BE2C (cell line): ENCODE data around the gene PATL1.

Source experiments
- DNase-seq: peaks from one replicate; pipeline ENCODE4 v3.0.0-alpha.2; 2020
- H3K27me3 ChIP-seq: fragments of 250-450 bp; sonication (Bioruptor Pico); 2 replicates; pipeline ENCODE4 v1.5.1; 2020; ENCODE audit warnings: mild to moderate bottlenecking
- H3K36me3 ChIP-seq: fragments of 250-450 bp; sonication (Bioruptor Pico); 2 replicates; pipeline ENCODE4 v1.5.1; 2020; ENCODE audit warnings: mild to moderate bottlenecking
- H3K4me1 ChIP-seq: fragments of 250-450 bp; sonication (Bioruptor Pico); 2 replicates; pipeline ENCODE4 v1.5.1; 2020
- H3K4me3 ChIP-seq: 2 replicates; pipeline ENCODE4 v1.5.1; 2011; ENCODE audit warnings: low read depth, low read length
- H3K9me3 ChIP-seq: fragments of 250-450 bp; sonication (Bioruptor Pico); 2 replicates; pipeline ENCODE4 v1.5.1; 2020
- TF ChIP-seq, protein P1 (sequence below): IDR thresholded peaks from 2 replicates; pipeline ENCODE4 v1.5.1; 2012; ENCODE audit warnings: mild to moderate bottlenecking, low read depth, low read length

Gene PATL1

DNA sequence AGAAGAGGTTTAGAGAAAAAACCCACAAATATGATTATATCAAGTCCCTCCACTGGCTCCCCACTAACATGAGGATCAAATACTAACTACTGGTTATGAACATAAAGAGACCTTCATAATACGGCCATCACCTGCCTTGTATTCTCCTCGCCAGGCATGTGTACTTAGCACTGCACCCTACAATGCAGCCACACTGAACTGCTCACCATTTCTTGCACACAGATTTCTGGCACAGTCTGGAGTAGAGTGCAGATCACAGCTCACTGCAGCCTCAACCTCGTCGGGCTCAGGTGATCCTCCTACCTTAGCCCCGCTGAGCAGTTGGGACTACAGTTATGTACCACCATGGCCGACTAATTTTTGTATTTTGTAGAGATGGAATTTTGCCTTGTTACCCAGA is 66.4 kb downstream of the PATL1 start:
- Histone ChIP-seq H3K9me3 (no peaks in the 10 kb centered on the region), H3K36me3 (peaks cover 5% of the 10 kb centered on the region), H3K27me3 (no peaks in the 10 kb centered on the region), H3K4me3 (no peak overlapping the region), H3K4me1 (no peaks in the 10 kb centered on the region)
- no peak for DNase-seq
- TF ChIP-seq, protein P1, sequence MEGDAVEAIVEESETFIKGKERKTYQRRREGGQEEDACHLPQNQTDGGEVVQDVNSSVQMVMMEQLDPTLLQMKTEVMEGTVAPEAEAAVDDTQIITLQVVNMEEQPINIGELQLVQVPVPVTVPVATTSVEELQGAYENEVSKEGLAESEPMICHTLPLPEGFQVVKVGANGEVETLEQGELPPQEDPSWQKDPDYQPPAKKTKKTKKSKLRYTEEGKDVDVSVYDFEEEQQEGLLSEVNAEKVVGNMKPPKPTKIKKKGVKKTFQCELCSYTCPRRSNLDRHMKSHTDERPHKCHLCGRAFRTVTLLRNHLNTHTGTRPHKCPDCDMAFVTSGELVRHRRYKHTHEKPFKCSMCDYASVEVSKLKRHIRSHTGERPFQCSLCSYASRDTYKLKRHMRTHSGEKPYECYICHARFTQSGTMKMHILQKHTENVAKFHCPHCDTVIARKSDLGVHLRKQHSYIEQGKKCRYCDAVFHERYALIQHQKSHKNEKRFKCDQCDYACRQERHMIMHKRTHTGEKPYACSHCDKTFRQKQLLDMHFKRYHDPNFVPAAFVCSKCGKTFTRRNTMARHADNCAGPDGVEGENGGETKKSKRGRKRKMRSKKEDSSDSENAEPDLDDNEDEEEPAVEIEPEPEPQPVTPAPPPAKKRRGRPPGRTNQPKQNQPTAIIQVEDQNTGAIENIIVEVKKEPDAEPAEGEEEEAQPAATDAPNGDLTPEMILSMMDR, result no peak

DNA sequence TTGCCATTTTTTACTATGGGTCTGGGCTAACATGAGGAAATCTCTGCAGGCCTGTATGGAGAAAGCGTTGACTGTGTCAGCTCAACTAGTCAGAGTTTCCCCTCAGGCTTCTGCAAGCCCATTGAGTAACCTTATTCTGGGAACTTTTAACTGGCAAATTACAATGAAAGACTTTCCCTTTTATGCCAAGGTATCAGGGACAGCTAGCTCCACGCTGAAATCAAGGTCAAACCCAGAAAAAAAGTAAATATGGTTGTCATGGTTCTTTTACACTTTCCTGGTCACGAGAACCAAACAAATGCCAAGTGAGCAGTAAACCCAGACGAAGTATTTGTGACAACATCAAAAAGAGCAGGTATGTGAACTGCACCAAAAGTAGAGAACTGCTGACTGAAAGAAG is 67.0 kb downstream of the PATL1 start:
- peaks cover 5% of the 10 kb centered on the region for H3K36me3 ChIP-seq
- TF ChIP-seq, protein P1, result no peak

DNA sequence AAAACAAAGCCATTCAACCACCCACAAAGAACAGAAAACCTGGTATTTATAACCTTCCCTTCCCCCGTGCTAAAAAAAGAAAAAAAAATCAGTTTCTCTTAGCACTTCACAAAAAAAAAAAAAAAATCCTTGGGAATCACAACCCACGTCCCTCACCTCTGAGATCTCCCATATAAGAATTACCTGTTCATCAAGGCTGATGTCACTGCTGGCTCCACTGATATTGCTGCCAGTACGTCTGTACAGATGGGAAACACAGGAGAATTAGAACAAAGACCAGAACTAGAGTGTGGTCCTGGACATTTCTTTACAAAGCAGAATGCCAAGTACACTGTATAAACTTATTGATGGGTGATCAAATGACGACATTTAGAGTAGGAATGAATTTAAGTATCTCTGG is 68.2 kb downstream of the PATL1 start:
- DNase-seq, result no peak
- no peaks in the 10 kb centered on the region for H3K27me3 ChIP-seq
- peaks cover 2% of the 10 kb centered on the region for H3K36me3 ChIP-seq
- TF ChIP-seq, protein P1, result no peak
- no peaks in the 10 kb centered on the region for H3K9me3 ChIP-seq
- no peak overlapping the region for H3K4me3 ChIP-seq
- H3K4me1 ChIP-seq, result no peaks in the 10 kb centered on the region

More for the DNA sequence above, 67.0 kb downstream of the PATL1 start:
- Histone ChIP-seq H3K9me3 (no peaks in the 10 kb centered on the region), H3K4me3 (no peak overlapping the region), H3K4me1 (no peaks in the 10 kb centered on the region), H3K27me3 (no peaks in the 10 kb centered on the region)
- DNase-seq, result no peak

DNA sequence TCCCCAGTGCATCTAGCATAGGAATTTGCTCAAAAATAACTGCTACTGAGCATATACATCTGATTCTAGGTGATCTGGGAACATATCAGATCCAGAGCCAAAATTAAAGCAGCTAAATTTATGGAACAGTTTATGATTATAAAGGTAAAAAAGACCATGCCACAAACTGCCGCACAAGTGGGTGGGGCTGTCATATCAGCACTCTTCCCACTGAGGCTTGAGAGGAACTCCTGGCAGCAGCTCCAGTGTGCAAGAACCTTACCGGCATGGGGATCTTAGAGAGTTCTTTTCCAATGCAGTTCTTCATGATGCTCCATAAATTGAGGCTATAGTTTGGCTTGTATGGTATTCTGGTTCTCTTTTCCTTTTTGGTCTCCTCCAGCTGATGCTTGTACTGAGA is 68.6 kb downstream of the PATL1 start:
- peaks cover 2% of the 10 kb centered on the region for H3K36me3 ChIP-seq

DNA sequence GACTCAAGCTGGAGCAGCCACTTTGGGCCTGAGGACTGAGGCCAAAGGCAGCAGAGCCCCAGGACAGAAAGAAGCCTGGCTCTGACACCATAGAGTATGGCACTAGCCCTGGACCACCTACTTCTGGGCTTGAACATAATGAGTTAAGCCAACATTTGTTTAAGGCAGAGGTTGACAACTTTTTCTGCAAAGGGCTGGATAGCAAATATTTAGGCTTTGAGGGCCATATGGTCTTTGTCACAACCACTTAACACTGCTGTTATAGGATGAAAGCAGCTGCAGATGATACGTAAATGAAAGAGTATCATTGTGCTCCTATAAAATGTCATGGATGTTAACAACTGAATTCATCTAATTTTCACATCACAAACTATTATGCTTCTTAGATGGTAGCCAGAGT is 69.9 kb downstream of the PATL1 start:
- peaks cover 3% of the 10 kb centered on the region for H3K36me3 ChIP-seq
- H3K4me1 ChIP-seq, result no peaks in the 10 kb centered on the region
- H3K4me3 ChIP-seq, result no peak overlapping the region
- DNase-seq, result no peak
- TF ChIP-seq, protein P1, result no peak
- no peaks in the 10 kb centered on the region for H3K9me3 ChIP-seq
- H3K27me3 ChIP-seq, result no peaks in the 10 kb centered on the region

More for the DNA sequence above, 68.6 kb downstream of the PATL1 start:
- H3K9me3 ChIP-seq, result no peaks in the 10 kb centered on the region
- H3K4me1 ChIP-seq, result no peaks in the 10 kb centered on the region
- no peak overlapping the region for H3K4me3 ChIP-seq
- TF ChIP-seq, protein P1, result no peak
- no peaks in the 10 kb centered on the region for H3K27me3 ChIP-seq
- no peak for DNase-seq
